ENCODE measurements around the gene DNAJC1. TPM values are rescaled to one million over a fixed set of nuclear protein-coding genes. Genes with fewer than 3 reads are reported as not detected.

The DNAJC1 gene
- total RNA-seq, 1 experiment from 2014 or later = 13.2 TPM

GRCh38 chr10:21801609-21802008, 201.9 kb downstream of the DNAJC1 start:
- peaks cover 38% of the 10 kb centered on the region for H3K4me1 Mint-ChIP-seq
- no peak for TF ChIP-seq CREM (CRISPR knock-in tag; IDR thresholded peaks at IDR 0.05)
- no peak for TF ChIP-seq ZBTB43 (CRISPR knock-in tag; IDR thresholded peaks at IDR 0.05)
- no peak for TF ChIP-seq TEAD4 (CRISPR knock-in tag; IDR thresholded peaks at IDR 0.05)
- no peak for TF ChIP-seq SMAD4 (CRISPR knock-in tag; IDR thresholded peaks at IDR 0.05)
- no peak for TF ChIP-seq SOX15 (CRISPR knock-in tag; IDR thresholded peaks at IDR 0.05)
- H3K9me3 Mint-ChIP-seq = peaks cover 11% of the 10 kb centered on the region
- no peaks in the 10 kb centered on the region for H3K36me3 Mint-ChIP-seq
- ChIA-PET CTCF (no interaction called here), POLR2A (no interaction called here)
- no peaks in the 10 kb centered on the region for H3K27me3 Mint-ChIP-seq (ENCODE audit: low read depth)
- H3K27ac Mint-ChIP-seq = no peak overlapping the region
- no peak for ATAC-seq
- DNase-seq (ENCODE audit: low spot score) = no peak
- H3K4me3 Mint-ChIP-seq = no peak overlapping the region

DNA sequence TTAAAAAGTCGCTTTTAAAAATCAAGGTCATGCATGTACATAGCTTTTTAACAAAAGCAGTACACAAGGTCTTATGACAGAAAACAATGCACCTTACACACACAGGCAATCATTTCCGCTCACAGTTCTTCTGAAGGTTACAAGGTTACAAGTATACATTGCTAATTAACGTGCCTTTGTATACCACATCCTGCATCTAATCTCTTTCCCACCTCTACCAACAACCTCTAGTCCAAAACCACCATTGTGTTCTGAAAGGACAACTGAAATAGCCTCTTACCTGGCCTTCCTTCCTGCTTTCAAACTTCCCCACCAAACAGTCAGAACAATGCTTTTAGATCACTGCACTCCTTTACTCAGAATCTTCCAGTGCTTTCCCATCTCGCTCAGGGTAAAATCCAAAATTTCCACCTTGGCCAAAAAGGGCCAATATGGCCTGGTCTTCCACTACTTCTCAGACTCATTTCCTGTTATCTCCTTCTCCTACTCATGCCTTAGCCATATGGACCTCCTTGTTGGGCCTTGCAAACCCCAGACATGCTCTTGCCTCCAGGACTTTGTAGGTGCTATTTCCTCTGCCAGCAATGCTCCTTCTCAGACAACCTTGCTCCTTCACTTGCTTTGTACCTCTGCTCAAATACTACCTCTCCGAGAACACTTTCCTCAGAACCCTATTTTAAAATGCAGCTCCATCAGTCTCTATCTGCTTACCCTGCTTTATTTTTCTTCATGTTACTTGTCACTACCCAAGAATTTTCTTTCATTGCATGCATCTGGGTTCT, 205.4 kb downstream of the DNAJC1 start:
- H3K27ac Mint-ChIP-seq = no peak overlapping the region
- H3K9me3 Mint-ChIP-seq = peaks cover 12% of the 10 kb centered on the region
- H3K36me3 Mint-ChIP-seq = no peaks in the 10 kb centered on the region
- no peak for DNase-seq (ENCODE audit: low spot score)
- TF ChIP-seq OVOL2 (CRISPR knock-in tag; IDR thresholded peaks at IDR 0.05; ENCODE audit: borderline replicate concordance) (no peak), SP1 (CRISPR knock-in tag; conservative IDR thresholded peaks at IDR 0.05) (no peak)
- TF ChIP-seq, protein P1, sequence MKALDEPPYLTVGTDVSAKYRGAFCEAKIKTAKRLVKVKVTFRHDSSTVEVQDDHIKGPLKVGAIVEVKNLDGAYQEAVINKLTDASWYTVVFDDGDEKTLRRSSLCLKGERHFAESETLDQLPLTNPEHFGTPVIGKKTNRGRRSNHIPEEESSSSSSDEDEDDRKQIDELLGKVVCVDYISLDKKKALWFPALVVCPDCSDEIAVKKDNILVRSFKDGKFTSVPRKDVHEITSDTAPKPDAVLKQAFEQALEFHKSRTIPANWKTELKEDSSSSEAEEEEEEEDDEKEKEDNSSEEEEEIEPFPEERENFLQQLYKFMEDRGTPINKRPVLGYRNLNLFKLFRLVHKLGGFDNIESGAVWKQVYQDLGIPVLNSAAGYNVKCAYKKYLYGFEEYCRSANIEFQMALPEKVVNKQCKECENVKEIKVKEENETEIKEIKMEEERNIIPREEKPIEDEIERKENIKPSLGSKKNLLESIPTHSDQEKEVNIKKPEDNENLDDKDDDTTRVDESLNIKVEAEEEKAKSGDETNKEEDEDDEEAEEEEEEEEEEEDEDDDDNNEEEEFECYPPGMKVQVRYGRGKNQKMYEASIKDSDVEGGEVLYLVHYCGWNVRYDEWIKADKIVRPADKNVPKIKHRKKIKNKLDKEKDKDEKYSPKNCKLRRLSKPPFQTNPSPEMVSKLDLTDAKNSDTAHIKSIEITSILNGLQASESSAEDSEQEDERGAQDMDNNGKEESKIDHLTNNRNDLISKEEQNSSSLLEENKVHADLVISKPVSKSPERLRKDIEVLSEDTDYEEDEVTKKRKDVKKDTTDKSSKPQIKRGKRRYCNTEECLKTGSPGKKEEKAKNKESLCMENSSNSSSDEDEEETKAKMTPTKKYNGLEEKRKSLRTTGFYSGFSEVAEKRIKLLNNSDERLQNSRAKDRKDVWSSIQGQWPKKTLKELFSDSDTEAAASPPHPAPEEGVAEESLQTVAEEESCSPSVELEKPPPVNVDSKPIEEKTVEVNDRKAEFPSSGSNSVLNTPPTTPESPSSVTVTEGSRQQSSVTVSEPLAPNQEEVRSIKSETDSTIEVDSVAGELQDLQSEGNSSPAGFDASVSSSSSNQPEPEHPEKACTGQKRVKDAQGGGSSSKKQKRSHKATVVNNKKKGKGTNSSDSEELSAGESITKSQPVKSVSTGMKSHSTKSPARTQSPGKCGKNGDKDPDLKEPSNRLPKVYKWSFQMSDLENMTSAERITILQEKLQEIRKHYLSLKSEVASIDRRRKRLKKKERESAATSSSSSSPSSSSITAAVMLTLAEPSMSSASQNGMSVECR (CRISPR knock-in tag; IDR thresholded peaks at IDR 0.05; ENCODE audit: borderline replicate concordance) = no peak
- peaks cover 20% of the 10 kb centered on the region for H3K4me1 Mint-ChIP-seq
- ChIA-PET CTCF (no interaction called here), POLR2A (no interaction called here)
- no peak for ATAC-seq
- H3K4me3 Mint-ChIP-seq = no peak overlapping the region
- no peaks in the 10 kb centered on the region for H3K27me3 Mint-ChIP-seq (ENCODE audit: low read depth)

GRCh38 chr10:21797533-21797932, 206.0 kb downstream of the DNAJC1 start:
- ChIA-PET POLR2A (no interaction called here), CTCF (no interaction called here)
- no peaks in the 10 kb centered on the region for H3K27me3 Mint-ChIP-seq (ENCODE audit: low read depth)
- H3K4me3 Mint-ChIP-seq = no peak overlapping the region
- H3K36me3 Mint-ChIP-seq = no peaks in the 10 kb centered on the region
- H3K4me1 Mint-ChIP-seq = peaks cover 15% of the 10 kb centered on the region
- TF ChIP-seq NR3C1 (CRISPR knock-in tag; conservative IDR thresholded peaks at IDR 0.05; ENCODE audit: low read depth) = no peak
- TF ChIP-seq OVOL2 (CRISPR knock-in tag; IDR thresholded peaks at IDR 0.05; ENCODE audit: borderline replicate concordance) = no peak
- TF ChIP-seq ZNF396 (CRISPR knock-in tag; IDR thresholded peaks at IDR 0.05; ENCODE audit: borderline replicate concordance) = no peak
- TF ChIP-seq NFE2L1 (CRISPR knock-in tag; IDR thresholded peaks at IDR 0.05) = no peak
- TF ChIP-seq FOXP4 (CRISPR knock-in tag; IDR thresholded peaks at IDR 0.05) = no peak
- no peak for TF ChIP-seq ZNF219 (CRISPR knock-in tag; IDR thresholded peaks at IDR 0.05; ENCODE audit: borderline replicate concordance)
- no peak for TF ChIP-seq AFF4 (CRISPR knock-in tag; IDR thresholded peaks at IDR 0.05; ENCODE audit: borderline replicate concordance)
- no peak for TF ChIP-seq KAT7 (CRISPR knock-in tag; IDR thresholded peaks at IDR 0.05; ENCODE audit: borderline replicate concordance)
- TF ChIP-seq CTCF (IDR thresholded peaks at IDR 0.05) = no peak
- TF ChIP-seq ELF4 (CRISPR knock-in tag; IDR thresholded peaks at IDR 0.05; ENCODE audit: low read depth) = no peak
- no peak for TF ChIP-seq FOXJ3 (CRISPR knock-in tag; IDR thresholded peaks at IDR 0.05; ENCODE audit: borderline replicate concordance)
- DNase-seq (ENCODE audit: low spot score) (no peak), ATAC-seq (no peak)
- H3K27ac Mint-ChIP-seq = no peak overlapping the region
- H3K9me3 Mint-ChIP-seq = peaks cover 12% of the 10 kb centered on the region

Data from WTC11 (cell line).